Ovary (tissue), 3 donors: ENCODE measurements around the gene THSD4.

ENCODE experiments used
- EP300 ChIP-seq: sonication (generic); formaldehyde crosslinking; IDR thresholded peaks from one replicate; pipeline ENCODE4 v1.6.1; 2017; ENCODE audit warnings: antibody characterized with exemption
- POLR2A ChIP-seq: fragments of 450-650 bp; IDR thresholded peaks from one replicate; pipeline ENCODE4 v1.6.1; 2017; ENCODE audit warnings: antibody characterized with exemption, mild to moderate bottlenecking, moderate library complexity
- TF ChIP-seq, protein P1 (sequence below), 3 donors: fragments of 450-650 bp in 2 of 3; fragments of 200-600 bp in 1 of 3; IDR thresholded peaks; one replicate each; pipeline versions ENCODE4 v1.5.1 to v1.8.0; 2016 to 2022; ENCODE audit warnings: antibody characterized with exemption in 3 of 3, mild to moderate bottlenecking in 1 of 3
- donor health status: DM: no; HTN: no; CAD: no.

DNA sequence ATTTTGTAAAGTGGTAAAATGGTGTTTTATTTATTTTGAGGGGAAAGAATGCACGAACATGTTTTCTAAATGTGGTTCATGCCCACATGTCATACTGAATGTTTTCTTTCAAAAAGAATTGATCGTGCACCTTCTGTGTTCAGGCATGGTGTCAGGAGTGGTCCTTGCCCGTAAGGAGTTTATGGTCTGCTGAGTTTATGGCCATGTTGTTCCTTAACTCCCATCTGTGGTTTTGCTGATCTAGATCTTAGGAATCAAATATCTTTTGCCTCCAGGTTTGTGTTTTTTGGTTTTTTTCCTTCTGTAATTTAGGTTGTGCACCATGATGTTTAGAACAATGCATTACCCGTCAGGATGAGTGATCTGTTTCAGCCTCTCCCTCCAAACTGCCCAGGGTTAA is 390.7 kb downstream of the THSD4 start:
- TF ChIP-seq, protein P1, sequence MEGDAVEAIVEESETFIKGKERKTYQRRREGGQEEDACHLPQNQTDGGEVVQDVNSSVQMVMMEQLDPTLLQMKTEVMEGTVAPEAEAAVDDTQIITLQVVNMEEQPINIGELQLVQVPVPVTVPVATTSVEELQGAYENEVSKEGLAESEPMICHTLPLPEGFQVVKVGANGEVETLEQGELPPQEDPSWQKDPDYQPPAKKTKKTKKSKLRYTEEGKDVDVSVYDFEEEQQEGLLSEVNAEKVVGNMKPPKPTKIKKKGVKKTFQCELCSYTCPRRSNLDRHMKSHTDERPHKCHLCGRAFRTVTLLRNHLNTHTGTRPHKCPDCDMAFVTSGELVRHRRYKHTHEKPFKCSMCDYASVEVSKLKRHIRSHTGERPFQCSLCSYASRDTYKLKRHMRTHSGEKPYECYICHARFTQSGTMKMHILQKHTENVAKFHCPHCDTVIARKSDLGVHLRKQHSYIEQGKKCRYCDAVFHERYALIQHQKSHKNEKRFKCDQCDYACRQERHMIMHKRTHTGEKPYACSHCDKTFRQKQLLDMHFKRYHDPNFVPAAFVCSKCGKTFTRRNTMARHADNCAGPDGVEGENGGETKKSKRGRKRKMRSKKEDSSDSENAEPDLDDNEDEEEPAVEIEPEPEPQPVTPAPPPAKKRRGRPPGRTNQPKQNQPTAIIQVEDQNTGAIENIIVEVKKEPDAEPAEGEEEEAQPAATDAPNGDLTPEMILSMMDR (IDR thresholded peaks at IDR 0.05), result no peak
- TF ChIP-seq POLR2A (no peak), EP300 (no peak)
